ENCODE results near the gene BMERB1. TPM values are rescaled to one million over a fixed set of nuclear protein-coding genes. Genes with fewer than 3 reads are reported as not detected.

The BMERB1 gene
- total and polyA plus RNA-seq, 9 of the 15 experiments (the other 6 are each of a cell fraction or from before 2014, with no cell fraction given), result 0.29 to 2.9 (median 0.94) TPM

DNA sequence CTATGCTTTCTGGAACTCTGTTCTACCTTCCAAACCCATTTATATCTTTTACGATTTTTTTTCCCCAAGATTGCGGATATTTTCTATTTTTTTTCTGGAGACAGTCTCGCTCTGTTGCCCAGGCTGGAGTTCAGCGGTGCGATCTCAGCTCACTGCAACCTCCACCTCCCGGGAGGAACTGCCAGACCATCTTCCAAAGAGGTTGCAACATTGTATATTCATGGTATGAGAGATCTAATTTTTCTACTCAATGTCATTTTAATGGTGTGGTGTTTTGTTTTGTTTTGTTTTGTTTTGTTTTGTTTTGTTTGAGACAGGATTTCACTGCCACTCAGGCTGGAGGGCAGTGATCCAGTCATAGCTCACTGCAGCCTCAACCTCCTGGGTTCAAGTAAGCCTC, 8.5 kb upstream of the BMERB1 start (continued):
- TF ChIP-seq NFIX (CRISPR knock-in tag; IDR thresholded peaks at IDR 0.05; ENCODE audit: low read depth), result no peak

DNA sequence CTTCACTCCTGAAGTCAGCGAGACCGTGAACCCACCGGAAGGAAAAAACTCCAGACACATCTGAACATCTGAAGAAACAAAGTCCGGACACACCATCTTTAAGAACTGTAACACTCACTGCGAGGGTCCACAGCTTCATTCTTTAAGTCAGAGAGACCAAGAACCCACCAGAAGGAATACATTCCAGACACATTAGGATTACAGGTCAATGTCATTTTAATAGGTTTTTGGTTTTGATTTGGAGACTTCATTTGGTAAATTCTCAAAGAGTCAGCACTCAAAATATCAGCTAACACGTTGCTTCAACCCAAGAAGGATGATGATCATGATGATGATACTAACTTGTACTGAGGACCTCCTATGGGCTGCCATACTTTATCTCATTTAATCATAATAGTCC, 7.6 kb upstream of the BMERB1 start:
- no peak overlapping the region for H3K4me3 ChIP-seq
- no peaks in the 10 kb centered on the region for H4K20me1 ChIP-seq (replicated peaks; ENCODE audit: control insufficient read depth, insufficient read depth, low read length)
- BruUV-seq (replicated peaks), result no TSS peak
- WGBS (ENCODE audit: insufficient coverage, low coverage, missing lambda C conversion rate), result 42% methylated on average over 6 of the region's 6 CpGs
- ChIA-PET POLR2A (interaction anchor here (0.6 kb wide), 1 partner anchor 32 kb away, joined by 3 read pairs; no protein-coding TSS in a partner anchor), CTCF (ENCODE audit: low intra/inter-chr PET ratio) (interaction anchor here (1.9 kb wide), 1 partner anchor 124 kb away, joined by 10 read pairs; no protein-coding TSS in a partner anchor)
- no peak overlapping the region for H2AFZ ChIP-seq (ENCODE audit: low read depth, low read length)
- H3K36me3 ChIP-seq (ENCODE audit: control insufficient read depth, insufficient read depth, low read length), result no peaks in the 10 kb centered on the region
- H3K9me1 ChIP-seq (ENCODE audit: control insufficient read depth, insufficient read depth, low read length), result no peaks in the 10 kb centered on the region
- no peaks in the 10 kb centered on the region for H3K79me2 ChIP-seq (ENCODE audit: control insufficient read depth, insufficient read depth, low read length)
- no peaks in the 10 kb centered on the region; a peak in 2 of 5 replicates for H3K4me1 ChIP-seq (replicated peaks in 1 of 2; ENCODE audit: control insufficient read depth in 2 of 2, insufficient read depth in 2 of 2, low read length in 2 of 2)
- intact Hi-C loops (cut with micrococcal nuclease) (loop anchor here (2.0 to 10.0 kb wide), 3 partner anchors 124 to 278 kb away; partner anchors contain the start of gene MARF1), in situ Hi-C loops (cut with MboI) (loop anchor here (10.0 kb wide), 1 partner anchor 278 kb away; no protein-coding TSS in a partner anchor)
- ATAC-seq, result no peak
- H3K27ac ChIP-seq (ENCODE audit: extremely low read depth, low read depth, low read length), result no peak overlapping the region
- DNase-seq (ENCODE audit: extremely low read depth in 1 of 4, low spot score in 3 of 4), result no peak
- no peak for FAIRE-seq
- H3K9ac ChIP-seq (ENCODE audit: insufficient read depth in 1 of 2, low read depth in 2 of 2, low read length in 2 of 2), result no peak overlapping the region
- no peak overlapping the region for H3K4me2 ChIP-seq (ENCODE audit: insufficient read depth, low read length)
- no peaks in the 10 kb centered on the region for H3K9me3 ChIP-seq (replicated peaks; ENCODE audit: control insufficient read depth, insufficient read depth, low read depth, low read length)
- peaks cover 8 to 27% of the 10 kb centered on the region in 2 experiments; a peak in 3 of 5 replicates for H3K27me3 ChIP-seq (ENCODE audit: control insufficient read depth in 2 of 2, insufficient read depth in 2 of 2, low read length in 2 of 2)
- TF ChIP-seq ZC3H8 (IDR thresholded peaks at IDR 0.05) (no peak), FOXM1 (IDR thresholded peaks at IDR 0.05; ENCODE audit: low read depth) (no peak), FOXM1 (CRISPR knock-in tag; IDR thresholded peaks at IDR 0.05; ENCODE audit: low read depth) (no peak), ZNF24 (IDR thresholded peaks at IDR 0.05) (no peak), MLX (CRISPR knock-in tag; conservative IDR thresholded peaks at IDR 0.05) (no peak), SRSF7 (optimal IDR thresholded peaks at IDR 0.05; ENCODE audit: low read depth, low read length) (no peak), PHTF2 (CRISPR knock-in tag; IDR thresholded peaks at IDR 0.05) (no peak), FIP1L1 (IDR thresholded peaks at IDR 0.05; ENCODE audit: low read depth, low read length, poor library complexity, severe bottlenecking) (no peak), FOXO4 (CRISPR knock-in tag; IDR thresholded peaks at IDR 0.05) (no peak), KDM5B (IDR thresholded peaks at IDR 0.05; ENCODE audit: insufficient replicate concordance, low read depth, low read length) (no peak), STAT5B (CRISPR knock-in tag; IDR thresholded peaks at IDR 0.05) (no peak)
- TF ChIP-seq, protein P1, sequence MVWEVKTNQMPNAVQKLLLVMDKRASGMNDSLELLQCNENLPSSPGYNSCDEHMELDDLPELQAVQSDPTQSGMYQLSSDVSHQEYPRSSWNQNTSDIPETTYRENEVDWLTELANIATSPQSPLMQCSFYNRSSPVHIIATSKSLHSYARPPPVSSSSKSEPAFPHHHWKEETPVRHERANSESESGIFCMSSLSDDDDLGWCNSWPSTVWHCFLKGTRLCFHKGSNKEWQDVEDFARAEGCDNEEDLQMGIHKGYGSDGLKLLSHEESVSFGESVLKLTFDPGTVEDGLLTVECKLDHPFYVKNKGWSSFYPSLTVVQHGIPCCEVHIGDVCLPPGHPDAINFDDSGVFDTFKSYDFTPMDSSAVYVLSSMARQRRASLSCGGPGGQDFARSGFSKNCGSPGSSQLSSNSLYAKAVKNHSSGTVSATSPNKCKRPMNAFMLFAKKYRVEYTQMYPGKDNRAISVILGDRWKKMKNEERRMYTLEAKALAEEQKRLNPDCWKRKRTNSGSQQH (CRISPR knock-in tag; IDR thresholded peaks at IDR 0.05), result no peak
- TF ChIP-seq, protein P2, sequence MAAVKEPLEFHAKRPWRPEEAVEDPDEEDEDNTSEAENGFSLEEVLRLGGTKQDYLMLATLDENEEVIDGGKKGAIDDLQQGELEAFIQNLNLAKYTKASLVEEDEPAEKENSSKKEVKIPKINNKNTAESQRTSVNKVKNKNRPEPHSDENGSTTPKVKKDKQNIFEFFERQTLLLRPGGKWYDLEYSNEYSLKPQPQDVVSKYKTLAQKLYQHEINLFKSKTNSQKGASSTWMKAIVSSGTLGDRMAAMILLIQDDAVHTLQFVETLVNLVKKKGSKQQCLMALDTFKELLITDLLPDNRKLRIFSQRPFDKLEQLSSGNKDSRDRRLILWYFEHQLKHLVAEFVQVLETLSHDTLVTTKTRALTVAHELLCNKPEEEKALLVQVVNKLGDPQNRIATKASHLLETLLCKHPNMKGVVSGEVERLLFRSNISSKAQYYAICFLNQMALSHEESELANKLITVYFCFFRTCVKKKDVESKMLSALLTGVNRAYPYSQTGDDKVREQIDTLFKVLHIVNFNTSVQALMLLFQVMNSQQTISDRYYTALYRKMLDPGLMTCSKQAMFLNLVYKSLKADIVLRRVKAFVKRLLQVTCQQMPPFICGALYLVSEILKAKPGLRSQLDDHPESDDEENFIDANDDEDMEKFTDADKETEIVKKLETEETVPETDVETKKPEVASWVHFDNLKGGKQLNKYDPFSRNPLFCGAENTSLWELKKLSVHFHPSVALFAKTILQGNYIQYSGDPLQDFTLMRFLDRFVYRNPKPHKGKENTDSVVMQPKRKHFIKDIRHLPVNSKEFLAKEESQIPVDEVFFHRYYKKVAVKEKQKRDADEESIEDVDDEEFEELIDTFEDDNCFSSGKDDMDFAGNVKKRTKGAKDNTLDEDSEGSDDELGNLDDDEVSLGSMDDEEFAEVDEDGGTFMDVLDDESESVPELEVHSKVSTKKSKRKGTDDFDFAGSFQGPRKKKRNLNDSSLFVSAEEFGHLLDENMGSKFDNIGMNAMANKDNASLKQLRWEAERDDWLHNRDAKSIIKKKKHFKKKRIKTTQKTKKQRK (IDR thresholded peaks at IDR 0.05; ENCODE audit: borderline replicate concordance, low read depth, low read length), result no peak

All from K562 (cell line).